ENCODE measurements around the gene GLT6D1. TPM values are rescaled to one million over a fixed set of nuclear protein-coding genes. Genes with fewer than 3 reads are reported as not detected.

GLT6D1 gene
- total RNA-seq, 6 experiments from 2014 or later: not detected

DNA sequence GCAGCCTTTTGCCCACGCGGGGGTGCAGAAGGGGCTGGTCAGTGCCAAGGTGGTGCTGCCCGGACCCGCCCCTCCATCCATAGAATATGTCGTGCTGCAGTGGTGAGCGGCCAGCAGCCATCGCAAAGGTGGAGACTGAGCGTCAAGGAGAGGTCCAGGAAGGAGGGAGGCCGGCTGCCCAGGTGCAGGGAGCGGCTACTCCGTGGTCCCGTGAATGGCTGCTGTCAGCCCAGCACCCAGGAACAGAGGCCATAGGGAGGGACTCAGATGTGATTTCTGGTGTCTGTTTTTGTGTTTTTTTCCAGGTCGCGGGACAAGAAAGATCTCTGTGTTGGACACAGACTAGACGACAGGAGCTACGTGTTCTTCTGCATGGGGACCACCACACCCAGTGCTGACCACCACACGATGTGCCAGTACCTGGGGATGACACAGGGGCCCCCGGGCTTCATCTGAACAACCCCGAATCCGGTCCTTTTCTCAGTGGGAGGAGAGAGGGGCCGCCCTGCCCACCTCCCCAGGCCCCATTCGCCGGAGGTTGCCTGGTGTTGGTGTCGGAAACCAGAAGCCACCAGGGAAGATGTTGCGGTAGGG, 48.8 kb downstream of the GLT6D1 start:
- H3K27ac ChIP-seq: no peak overlapping the region
- WGBS (ENCODE audit: insufficient coverage, low coverage, low lambda C conversion rate, missing lambda C conversion rate): 78% methylated on average over 17 of the region's 25 CpGs
- TF ChIP-seq, protein P1, sequence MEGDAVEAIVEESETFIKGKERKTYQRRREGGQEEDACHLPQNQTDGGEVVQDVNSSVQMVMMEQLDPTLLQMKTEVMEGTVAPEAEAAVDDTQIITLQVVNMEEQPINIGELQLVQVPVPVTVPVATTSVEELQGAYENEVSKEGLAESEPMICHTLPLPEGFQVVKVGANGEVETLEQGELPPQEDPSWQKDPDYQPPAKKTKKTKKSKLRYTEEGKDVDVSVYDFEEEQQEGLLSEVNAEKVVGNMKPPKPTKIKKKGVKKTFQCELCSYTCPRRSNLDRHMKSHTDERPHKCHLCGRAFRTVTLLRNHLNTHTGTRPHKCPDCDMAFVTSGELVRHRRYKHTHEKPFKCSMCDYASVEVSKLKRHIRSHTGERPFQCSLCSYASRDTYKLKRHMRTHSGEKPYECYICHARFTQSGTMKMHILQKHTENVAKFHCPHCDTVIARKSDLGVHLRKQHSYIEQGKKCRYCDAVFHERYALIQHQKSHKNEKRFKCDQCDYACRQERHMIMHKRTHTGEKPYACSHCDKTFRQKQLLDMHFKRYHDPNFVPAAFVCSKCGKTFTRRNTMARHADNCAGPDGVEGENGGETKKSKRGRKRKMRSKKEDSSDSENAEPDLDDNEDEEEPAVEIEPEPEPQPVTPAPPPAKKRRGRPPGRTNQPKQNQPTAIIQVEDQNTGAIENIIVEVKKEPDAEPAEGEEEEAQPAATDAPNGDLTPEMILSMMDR (IDR thresholded peaks at IDR 0.05): no peak
- TF ChIP-seq POLR2A (IDR thresholded peaks at IDR 0.05): no peak
- H3K4me1 ChIP-seq: no peaks in the 10 kb centered on the region
- H3K4me3 ChIP-seq: no peak overlapping the region
- no peaks in the 10 kb centered on the region for H3K36me3 ChIP-seq
- intact Hi-C loops (cut with DNase I): no loop called here
- ATAC-seq (no peak), DNase-seq (peak in 1 of 3 donors; percentile 32)
- no peaks in the 10 kb centered on the region for H3K27me3 ChIP-seq
- no peaks in the 10 kb centered on the region for H3K9me3 ChIP-seq

DNA sequence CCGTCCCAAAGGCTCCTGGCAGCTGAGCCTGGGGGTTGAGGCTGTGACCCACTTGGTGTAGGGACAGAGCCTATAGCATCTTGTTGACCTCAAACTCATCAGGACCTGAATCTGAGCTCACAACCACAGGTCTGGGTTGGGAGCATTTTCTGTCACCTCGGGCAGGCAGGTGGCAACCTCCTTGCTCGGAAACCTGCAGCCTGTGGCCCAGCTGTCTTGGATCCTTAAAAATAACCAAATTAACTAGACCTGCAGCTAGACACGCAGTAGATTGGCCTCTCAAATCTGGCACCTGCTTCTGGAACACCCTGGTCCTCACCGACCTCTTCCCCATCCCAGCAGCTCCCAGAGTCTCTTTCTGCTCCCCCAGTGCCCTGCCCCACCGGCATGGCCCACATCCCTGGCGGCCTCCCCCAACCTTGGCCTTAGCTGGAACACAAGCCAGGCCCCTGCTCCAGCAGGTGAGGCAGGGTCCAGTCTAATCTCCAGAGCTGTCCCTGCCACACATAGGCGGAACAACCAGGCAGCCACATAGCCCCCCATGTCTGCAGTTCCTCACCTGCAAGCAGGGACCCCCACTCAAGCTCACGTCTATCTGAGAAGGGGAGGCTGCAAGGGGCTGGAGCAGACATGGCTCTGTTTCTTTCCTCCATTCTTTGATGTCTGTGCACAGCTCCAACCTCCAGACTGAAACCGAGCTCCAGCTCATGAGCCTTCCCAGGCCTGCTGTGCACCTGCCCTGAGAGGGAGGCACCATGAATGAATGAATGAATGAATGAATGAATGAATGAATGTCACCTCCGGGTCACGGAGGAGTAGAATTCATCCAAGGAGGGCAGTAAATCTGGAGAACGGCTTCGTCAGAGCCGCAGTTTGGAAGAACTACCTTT, 49.5 kb downstream of the GLT6D1 start:
- TF ChIP-seq POLR2A (IDR thresholded peaks at IDR 0.05): no peak
- TF ChIP-seq, protein P1 (IDR thresholded peaks at IDR 0.05): no peak
- no peaks in the 10 kb centered on the region for H3K4me1 ChIP-seq
- ATAC-seq: no peak
- intact Hi-C loops (cut with DNase I): no loop called here
- no peak overlapping the region for H3K4me3 ChIP-seq
- no peak overlapping the region for H3K27ac ChIP-seq
- no peaks in the 10 kb centered on the region for H3K9me3 ChIP-seq
- H3K36me3 ChIP-seq: no peaks in the 10 kb centered on the region
- DNase-seq: peak in 1 of 3 donors; percentile 25
- H3K27me3 ChIP-seq: no peaks in the 10 kb centered on the region
- 29% methylated on average over 2 of the region's 15 CpGs for WGBS (ENCODE audit: insufficient coverage, low coverage, low lambda C conversion rate, missing lambda C conversion rate)

DNA sequence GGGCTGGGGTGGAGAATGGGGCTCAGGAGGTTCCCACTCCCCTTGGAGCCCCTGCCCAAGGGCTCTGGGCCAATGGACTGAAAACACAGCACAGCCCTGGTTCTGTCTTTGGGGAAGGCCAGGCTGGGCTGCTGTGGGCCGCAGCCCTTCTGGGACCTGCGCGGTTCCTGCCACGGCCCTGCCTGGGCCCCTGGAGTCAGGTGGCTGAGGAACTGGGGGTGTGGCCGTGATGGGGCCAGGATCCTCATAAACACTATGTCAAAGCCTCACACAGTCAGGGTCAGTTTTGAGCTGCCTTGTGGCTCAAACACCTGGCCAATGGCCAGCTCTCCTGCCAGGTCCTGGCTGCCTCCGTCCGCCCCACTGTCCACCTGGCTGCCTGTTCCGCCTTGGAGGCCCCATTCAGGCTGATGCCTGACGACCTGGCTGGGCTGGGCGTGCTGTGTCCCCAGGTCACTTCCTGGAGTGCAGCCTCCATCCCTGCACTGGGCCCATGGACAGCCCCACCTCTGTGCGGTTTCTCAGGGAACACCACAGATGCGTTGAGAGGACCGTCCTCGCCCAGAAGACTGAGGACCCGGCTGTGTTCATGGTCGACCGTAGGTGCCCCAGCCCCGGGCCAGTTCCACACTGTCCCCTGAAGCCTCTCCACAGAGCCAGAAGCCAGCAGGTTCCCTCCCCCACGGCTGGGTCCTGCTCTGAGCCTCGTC, 50.3 kb downstream of the GLT6D1 start:
- Histone ChIP-seq H3K4me1 (no peaks in the 10 kb centered on the region), H3K36me3 (no peaks in the 10 kb centered on the region), H3K27me3 (no peaks in the 10 kb centered on the region), H3K4me3 (no peak overlapping the region), H3K27ac (no peak overlapping the region), H3K9me3 (no peaks in the 10 kb centered on the region)
- no peak for TF ChIP-seq POLR2A (IDR thresholded peaks at IDR 0.05)
- TF ChIP-seq, protein P1 (IDR thresholded peaks at IDR 0.05): no peak
- DNase-seq (peak in 1 of 3 donors; percentile 41), ATAC-seq (peak in 1 of 4 donors; percentile 8)
- intact Hi-C loops (cut with DNase I): no loop called here
- WGBS (ENCODE audit: insufficient coverage, low coverage, low lambda C conversion rate, missing lambda C conversion rate): no CpG with 5 or more reads among the region's 20 CpGs

DNA sequence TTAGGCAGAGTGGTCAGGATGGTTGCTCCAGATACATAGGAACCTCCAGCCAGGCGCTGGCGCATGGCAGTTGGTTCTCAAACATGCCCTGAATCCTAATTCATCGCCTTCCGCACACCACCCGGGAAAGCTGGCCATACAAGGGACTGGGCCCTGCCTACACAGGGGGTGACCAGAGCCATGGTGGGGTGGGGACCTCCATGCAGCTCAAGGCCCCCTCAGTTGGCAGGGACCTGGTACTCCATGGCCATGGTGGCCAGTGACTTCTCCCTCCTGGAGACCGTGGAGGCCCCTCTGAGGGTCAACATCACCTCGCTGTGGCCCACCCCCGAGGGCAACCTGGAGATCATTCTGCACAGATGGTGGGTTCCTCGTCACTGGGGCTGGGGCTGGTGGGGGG, 51.0 kb downstream of the GLT6D1 start:
- no peak overlapping the region for H3K27ac ChIP-seq
- no peak for TF ChIP-seq POLR2A (IDR thresholded peaks at IDR 0.05)
- TF ChIP-seq, protein P1 (IDR thresholded peaks at IDR 0.05): no peak
- DNase-seq (peak in 1 of 3 donors; percentile 26), ATAC-seq (no peak)
- H3K9me3 ChIP-seq: no peaks in the 10 kb centered on the region
- 100% methylated on average over 1 of the region's 9 CpGs for WGBS (ENCODE audit: insufficient coverage, low coverage, low lambda C conversion rate, missing lambda C conversion rate)
- no peaks in the 10 kb centered on the region for H3K36me3 ChIP-seq
- no peak overlapping the region for H3K4me3 ChIP-seq
- no peaks in the 10 kb centered on the region for H3K27me3 ChIP-seq
- intact Hi-C loops (cut with DNase I): no loop called here
- H3K4me1 ChIP-seq: no peaks in the 10 kb centered on the region
